ENCODE results near the gene MED16. TPM values are rescaled to one million over a fixed set of nuclear protein-coding genes. Genes with fewer than 3 reads are reported as not detected.

MED16 gene
- total and polyA plus RNA-seq, 12 donors = 5.3 to 139 (median 62.6) TPM

DNA sequence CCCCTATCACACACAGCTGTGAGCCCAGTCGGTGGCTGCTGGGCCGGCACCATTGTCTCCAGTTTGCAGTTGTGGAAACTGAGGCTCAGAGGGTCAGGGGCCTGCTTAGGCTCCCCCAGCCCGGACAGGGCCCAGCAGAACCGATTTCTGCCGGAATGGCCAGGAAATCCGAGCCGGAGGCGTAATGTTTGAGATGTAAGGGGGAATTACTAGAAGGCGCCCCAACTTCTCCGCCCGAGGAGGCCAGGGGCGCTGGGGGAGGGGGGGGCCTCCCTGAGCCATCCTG is 25.1 kb upstream of the MED16 start:
- TF ChIP-seq, protein P1, sequence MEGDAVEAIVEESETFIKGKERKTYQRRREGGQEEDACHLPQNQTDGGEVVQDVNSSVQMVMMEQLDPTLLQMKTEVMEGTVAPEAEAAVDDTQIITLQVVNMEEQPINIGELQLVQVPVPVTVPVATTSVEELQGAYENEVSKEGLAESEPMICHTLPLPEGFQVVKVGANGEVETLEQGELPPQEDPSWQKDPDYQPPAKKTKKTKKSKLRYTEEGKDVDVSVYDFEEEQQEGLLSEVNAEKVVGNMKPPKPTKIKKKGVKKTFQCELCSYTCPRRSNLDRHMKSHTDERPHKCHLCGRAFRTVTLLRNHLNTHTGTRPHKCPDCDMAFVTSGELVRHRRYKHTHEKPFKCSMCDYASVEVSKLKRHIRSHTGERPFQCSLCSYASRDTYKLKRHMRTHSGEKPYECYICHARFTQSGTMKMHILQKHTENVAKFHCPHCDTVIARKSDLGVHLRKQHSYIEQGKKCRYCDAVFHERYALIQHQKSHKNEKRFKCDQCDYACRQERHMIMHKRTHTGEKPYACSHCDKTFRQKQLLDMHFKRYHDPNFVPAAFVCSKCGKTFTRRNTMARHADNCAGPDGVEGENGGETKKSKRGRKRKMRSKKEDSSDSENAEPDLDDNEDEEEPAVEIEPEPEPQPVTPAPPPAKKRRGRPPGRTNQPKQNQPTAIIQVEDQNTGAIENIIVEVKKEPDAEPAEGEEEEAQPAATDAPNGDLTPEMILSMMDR (IDR thresholded peaks at IDR 0.05) = no peak
- TF ChIP-seq POLR2A (IDR thresholded peaks at IDR 0.05) = no peak
- H3K9me3 ChIP-seq (replicated peaks in 1 of 3) = no peaks in the 10 kb centered on the region
- intact Hi-C loops (cut with DNase I) = loop anchor here (5.0 kb wide), 2 partner anchors 56 to 146 kb away; no protein-coding TSS in a partner anchor
- peaks cover 42% of the 10 kb centered on the region for H3K27me3 ChIP-seq
- no peak overlapping the region for H3K4me3 ChIP-seq
- no peaks in the 10 kb centered on the region for H3K36me3 ChIP-seq (replicated peaks in 1 of 2)
- 5 to 10% (median 5%) methylated on average over 4 to 12 of the region's 12 CpGs for WGBS, 4 donors
- H3K27ac ChIP-seq = no peak overlapping the region
- DNase-seq = no peak
- peaks cover 9 to 30% of the 10 kb centered on the region in 2 donors for H3K4me1 ChIP-seq (replicated peaks in 1 of 2)

DNA sequence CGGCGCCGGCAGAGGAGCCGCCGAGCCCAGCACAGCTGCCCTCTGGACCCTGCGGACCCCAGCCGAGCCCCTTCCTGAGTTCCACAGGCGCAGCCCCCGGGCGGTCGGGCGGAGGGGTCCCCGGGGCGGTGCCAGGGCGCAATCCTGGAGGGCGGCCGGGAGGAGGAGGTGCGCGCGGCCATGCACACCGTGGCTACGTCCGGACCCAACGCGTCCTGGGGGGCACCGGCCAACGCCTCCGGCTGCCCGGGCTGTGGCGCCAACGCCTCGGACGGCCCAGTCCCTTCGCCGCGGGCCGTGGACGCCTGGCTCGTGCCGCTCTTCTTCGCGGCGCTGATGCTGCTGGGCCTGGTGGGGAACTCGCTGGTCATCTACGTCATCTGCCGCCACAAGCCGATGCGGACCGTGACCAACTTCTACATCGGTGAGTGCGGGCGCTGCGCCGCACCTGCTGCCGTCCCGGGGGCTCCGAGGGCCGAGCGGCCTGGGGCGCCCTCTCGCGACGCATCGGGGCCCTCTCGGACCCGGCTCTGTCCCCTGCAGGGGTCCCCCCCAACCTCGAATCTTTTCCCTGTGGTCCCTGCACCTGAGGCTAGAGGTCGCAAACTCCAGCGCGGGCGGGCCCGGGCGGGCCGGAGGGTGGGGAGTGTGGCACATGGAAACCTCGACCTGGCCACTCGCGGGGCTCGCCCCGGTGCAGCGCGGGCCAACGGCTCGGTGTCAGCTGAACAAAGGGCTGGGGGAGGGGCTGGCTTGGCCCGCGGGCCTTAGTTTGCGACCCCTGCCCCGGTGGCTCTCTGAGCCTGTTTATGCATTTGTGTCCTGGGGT is 24.6 kb upstream of the MED16 start, which contains the start of gene KISS1R:
Gene KISS1R (plus strand): TSS at position 11 of the 829 bp plus-strand sequence. CDS start 170 bp downstream, at position 181.
- Histone ChIP-seq H3K9me3 (replicated peaks in 1 of 3) (no peaks in the 10 kb centered on the region), H3K36me3 (replicated peaks in 1 of 2) (no peaks in the 10 kb centered on the region), H3K27ac (no peak within 1 kb of the TSS), H3K4me3 (peak within 1 kb of the TSS in 1 of 4 donors; percentile 42), H3K4me1 (replicated peaks in 1 of 2) (peaks cover 9 to 30% of the 10 kb centered on the region in 2 donors), H3K27me3 (peaks cover 42% of the 10 kb centered on the region)
- DNase-seq = peak in 1 of 7 donors; percentile 33
- intact Hi-C loops (cut with DNase I) = loop anchor here (5.0 kb wide), 2 partner anchors 55 to 145 kb away; no protein-coding TSS in a partner anchor
- TF ChIP-seq, protein P1 (IDR thresholded peaks at IDR 0.05) = peak in 3 of 6 experiments; percentile 24 to 35 (median 33)
- TF ChIP-seq POLR2A (IDR thresholded peaks at IDR 0.05) = no peak
- WGBS, 4 donors = 0 to 10% (median 2%) methylated on average over 2 to 86 of the region's 87 CpGs

DNA sequence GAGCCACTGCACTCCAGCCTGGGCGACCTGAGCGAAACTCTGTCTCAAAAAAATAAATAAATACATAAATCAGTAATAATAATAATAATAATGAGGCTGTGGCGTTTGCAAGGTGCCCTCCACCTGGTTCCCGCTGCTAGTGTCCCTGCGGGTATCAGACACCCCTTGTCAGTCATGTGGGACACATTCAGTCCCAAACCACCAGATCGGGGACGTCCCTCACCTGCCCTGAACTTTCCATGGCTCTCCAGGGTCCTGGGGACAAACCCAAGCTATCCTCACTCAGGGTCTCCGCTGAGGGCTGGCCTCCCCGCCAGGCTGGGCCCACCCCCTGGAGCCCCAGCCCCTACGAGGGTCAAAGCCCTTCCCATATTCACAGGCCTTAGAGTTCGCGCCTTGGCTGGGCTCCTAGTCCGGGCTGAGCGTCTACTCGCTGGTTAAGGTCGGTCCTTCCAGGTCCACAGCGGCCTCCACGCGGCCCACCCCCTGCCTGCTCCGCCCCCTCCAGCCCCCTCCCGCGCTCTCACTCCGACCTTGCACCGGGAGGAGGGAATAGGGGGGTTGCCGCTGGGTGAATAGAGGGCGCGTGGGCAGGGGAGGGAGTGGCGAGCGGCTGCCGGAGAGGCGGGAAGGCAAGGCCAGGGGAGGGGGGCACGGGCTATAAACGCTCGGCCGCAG is 23.8 kb upstream of the MED16 start:
- no peak overlapping the region for H3K27ac ChIP-seq
- peak in 2 of 7 donors; percentile 42 to 71 for DNase-seq
- H3K27me3 ChIP-seq = peaks cover 42% of the 10 kb centered on the region
- WGBS, 4 donors = 17 to 35% (median 22%) methylated on average over 13 to 35 of the region's 35 CpGs
- peak overlapping the region in 1 of 4 donors; percentile 42 for H3K4me3 ChIP-seq
- no peaks in the 10 kb centered on the region for H3K9me3 ChIP-seq (replicated peaks in 1 of 3)
- intact Hi-C loops (cut with DNase I) = loop anchor here (5.0 kb wide), 2 partner anchors 54 to 144 kb away; no protein-coding TSS in a partner anchor
- H3K36me3 ChIP-seq (replicated peaks in 1 of 2) = no peaks in the 10 kb centered on the region
- H3K4me1 ChIP-seq (replicated peaks in 1 of 2) = peaks cover 9 to 30% of the 10 kb centered on the region in 2 donors
- TF ChIP-seq POLR2A (IDR thresholded peaks at IDR 0.05) = no peak
- TF ChIP-seq, protein P1 (IDR thresholded peaks at IDR 0.05) = no peak

DNA sequence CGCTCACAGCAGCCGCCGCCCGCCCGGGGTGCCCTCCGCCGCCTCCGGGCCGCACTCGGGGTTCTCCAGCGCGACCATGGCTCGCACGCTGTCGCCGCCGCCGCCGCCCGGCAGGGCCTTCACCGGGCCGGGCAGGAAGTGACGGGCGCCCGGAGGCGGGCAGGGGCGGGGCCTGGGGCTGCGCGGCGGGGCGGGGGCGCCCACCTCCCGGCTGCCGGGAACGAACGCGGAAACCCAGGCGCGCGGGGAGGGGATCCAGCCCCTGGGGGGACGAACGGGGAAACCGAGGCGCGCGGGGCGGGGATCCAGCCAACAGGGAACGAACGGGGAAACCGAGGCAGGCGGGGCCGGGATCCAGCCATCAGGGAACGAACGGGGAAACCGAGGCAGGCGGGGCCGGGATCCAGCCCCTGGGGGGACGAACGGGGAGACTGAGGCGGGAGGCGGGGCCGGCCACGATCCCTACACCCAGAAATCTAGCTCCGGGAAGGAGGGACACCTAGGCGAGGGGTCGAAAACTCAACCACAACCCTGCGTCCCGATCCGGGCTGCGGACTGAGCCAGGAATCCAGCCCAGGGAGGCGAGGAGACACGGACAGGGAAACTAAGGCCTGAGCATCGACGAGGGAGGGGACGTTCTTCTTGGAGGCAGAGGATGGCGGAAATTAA is 20.2 kb upstream of the MED16 start, which contains the start of gene R3HDM4:
Gene R3HDM4 (minus strand): TSS at position 140 of the 669 bp plus-strand sequence. CDS start 62 bp downstream, at position 78.
- Histone ChIP-seq H3K4me1 (replicated peaks in 1 of 2) (peaks cover 9 to 28% of the 10 kb centered on the region in 2 donors), H3K27ac (peak within 1 kb of the TSS in 4 of 5 donors; percentile 65 to 97 (median 86))

More for the DNA sequence above, 20.2 kb upstream of the MED16 start, which contains the start of gene R3HDM4:
- intact Hi-C loops (cut with DNase I) = no loop called here
- 0 to 14% (median 1%) methylated on average over 1 to 75 of the region's 76 CpGs for WGBS, 4 donors
- no peaks in the 10 kb centered on the region for H3K9me3 ChIP-seq (replicated peaks in 1 of 3)
- H3K27me3 ChIP-seq = peaks cover 13% of the 10 kb centered on the region
- no peaks in the 10 kb centered on the region for H3K36me3 ChIP-seq (replicated peaks in 1 of 2)
- H3K4me3 ChIP-seq = peak within 1 kb of the TSS in 3 of 4 donors; percentile 25 to 100 (median 93)
- TF ChIP-seq, protein P1 (IDR thresholded peaks at IDR 0.05) = no peak
- TF ChIP-seq POLR2A (IDR thresholded peaks at IDR 0.05) = peak; percentile 5 to 42
- peak; percentile 58 to 86 (median 78) for DNase-seq

Measured in adrenal gland (tissue), 12 donors.